HCT116 (cell line): ENCODE results near the gene ADK. TPM values are rescaled to one million over a fixed set of nuclear protein-coding genes. Genes with fewer than 3 reads are reported as not detected.

Experiments used
- ATAC-seq: fragments of 200-7000 bp; cut with Tn5 transposase; 2 replicates; pipeline ENCODE4 v1.9.1; 2020; ENCODE audit warnings: mild to moderate bottlenecking, moderate library complexity
- BruUV-seq: library from RNA; stranded (reverse); fragments of 400-500 nt; replicated peaks from 2 replicates; lab custom pipeline; 2021; lab: Mats Ljungman, UMichigan
- CTCF ChIA-PET: fragments of 300-600 bp; sonication (Branson Sonifier 250); formaldehyde crosslinking; loops from one replicate; lab custom pipeline; 2021; ENCODE audit warnings: antibody characterized with exemption; lab: Charles Lee
- POLR2A ChIA-PET: fragments of 300-600, 350-600 bp; sonication (Branson Sonifier 250); formaldehyde crosslinking; loops from one replicate; lab custom pipeline; 2021; ENCODE audit warnings: antibody characterized with exemption; lab: Charles Lee
- RAD21 ChIA-PET, 2 experiments: fragments of 300-600 bp; sonication (Branson Sonifier 250); formaldehyde crosslinking; loops; one replicate each; lab custom pipeline; 2023; ENCODE audit warnings: low total read pairs in 2 of 2; ENCODE audit not compliant: uncharacterized antibody in 2 of 2, unreplicated experiment in 2 of 2, low non-redundant PET in 1 of 2; lab: Charles Lee
- DNase-seq: peaks from one replicate; pipeline ENCODE4 v3.0.0-alpha.2; 2010; ENCODE audit warnings: low read depth, low spot score
- H2AFZ ChIP-seq: fragments of 200-600 bp; shearing (Covaris generic), sonication (generic); 2 replicates; pipeline ENCODE4 v1.6.1; 2017; ENCODE audit warnings: low read depth, mixed run types, mixed read lengths, antibody characterized with exemption, low read length; ENCODE audit not compliant: poor library complexity, severe bottlenecking
- H3K27ac ChIP-seq: 2 replicates; pipeline ENCODE4 v1.5.1; 2012; ENCODE audit warnings: low read depth, low read length
- H3K27me3 ChIP-seq: fragments of 200-600 bp; sonication (generic); 2 replicates; pipeline ENCODE4 v1.6.1; 2016; ENCODE audit warnings: mixed run types, low read length, mixed read lengths; ENCODE audit not compliant: insufficient read depth
- H3K36me3 ChIP-seq, 2 experiments: fragments of 200-500 bp in 1 of 2; fragments of 200-600 bp in 1 of 2; sonication (Bioruptor generic) in 1 of 2; sonication (generic) in 1 of 2; 2 replicates each; pipeline versions ENCODE4 v1.5.1 to v1.6.1; 2014 to 2016; ENCODE audit warnings: low read length in 2 of 2, inconsistent platforms in 1 of 2, mixed read lengths in 1 of 2, mixed run types in 1 of 2; ENCODE audit not compliant: insufficient read depth in 2 of 2, control insufficient read depth in 1 of 2
- H3K4me1 ChIP-seq, 2 experiments: fragments of 200-600 bp in 1 of 2; sonication (generic) in 1 of 2; 2 replicates each; pipeline versions ENCODE4 v1.5.1 to v1.6.1; 2012 to 2017; ENCODE audit warnings: low read length in 2 of 2, inconsistent platforms in 1 of 2, mild to moderate bottlenecking in 1 of 2, mixed read lengths in 1 of 2, mixed run types in 1 of 2, moderate library complexity in 1 of 2; ENCODE audit not compliant: insufficient read depth in 2 of 2, control insufficient read depth in 1 of 2
- H3K4me2 ChIP-seq: fragments of 200-600 bp; sonication (generic); 2 replicates; pipeline ENCODE4 v1.6.1; 2017; ENCODE audit warnings: mixed run types, low read length, mixed read lengths
- H3K4me3 ChIP-seq, 2 experiments: fragments of 200-600 bp in 1 of 2; sonication (generic) in 1 of 2; replicated peaks in 1 of 2; 2 replicates each; pipeline ENCODE4 v1.5.1; 2011 to 2016; ENCODE audit warnings: low read length in 2 of 2, control low read depth in 1 of 2, low read depth in 1 of 2, mild to moderate bottlenecking in 1 of 2, mixed read lengths in 1 of 2, mixed run types in 1 of 2
- H3K79me2 ChIP-seq: fragments of 200-600 bp; sonication (generic); 2 replicates; pipeline ENCODE4 v1.6.1; 2017; ENCODE audit warnings: mild to moderate bottlenecking, mixed run types, low read length, moderate library complexity, mixed read lengths; ENCODE audit not compliant: insufficient read depth
- H3K9ac ChIP-seq: fragments of 200-600 bp; sonication (generic); 2 replicates; pipeline ENCODE4 v1.6.1; 2016; ENCODE audit warnings: low read length, mixed read lengths
- H3K9me2 ChIP-seq: fragments of 200-600 bp; sonication (generic), shearing (Covaris generic); 2 replicates; pipeline ENCODE4 v1.6.1; 2017; ENCODE audit warnings: mixed run types, mild to moderate bottlenecking, moderate library complexity; ENCODE audit not compliant: insufficient read depth
- H3K9me3 ChIP-seq, 2 experiments: fragments of 200-500 bp in 1 of 2; fragments of 200-600 bp in 1 of 2; sonication (Bioruptor generic) in 1 of 2; sonication (generic) in 1 of 2; 2 replicates each; pipeline ENCODE4 v1.6.1; 2014 to 2017; ENCODE audit warnings: low read length in 2 of 2, mixed read lengths in 2 of 2, inconsistent platforms in 1 of 2, low read depth in 1 of 2, mild to moderate bottlenecking in 1 of 2, mixed run types in 1 of 2, moderate library complexity in 1 of 2; ENCODE audit not compliant: control insufficient read depth in 1 of 2, insufficient read depth in 1 of 2
- H4K20me1 ChIP-seq: fragments of 200-600 bp; sonication (generic), shearing (Covaris generic); 2 replicates; pipeline ENCODE4 v1.6.1; 2017; ENCODE audit warnings: mixed run types, mild to moderate bottlenecking, moderate library complexity; ENCODE audit not compliant: insufficient read depth
- EGR1 ChIP-seq: IDR thresholded peaks from 2 replicates; pipeline ENCODE4 v1.6.1; 2012; ENCODE audit warnings: low read depth
- ELF1 ChIP-seq: IDR thresholded peaks from 2 replicates; pipeline ENCODE4 v1.6.1; 2012; ENCODE audit warnings: low read depth, borderline replicate concordance
- FOSL1 ChIP-seq: IDR thresholded peaks from 2 replicates; pipeline ENCODE4 v1.6.1; 2012; ENCODE audit warnings: low read depth
- MAX ChIP-seq: IDR thresholded peaks from 2 replicates; pipeline ENCODE4 v1.6.1; 2012
- POLR2AphosphoS5 ChIP-seq: IDR thresholded peaks from 2 replicates; pipeline ENCODE4 v1.6.1; 2011; ENCODE audit warnings: mild to moderate bottlenecking, low read depth, low read length, moderate library complexity
- RAD21 ChIP-seq: IDR thresholded peaks from 2 replicates; pipeline ENCODE4 v1.6.1; 2012; ENCODE audit warnings: low read depth, mild to moderate bottlenecking
- SIN3A ChIP-seq: IDR thresholded peaks from 2 replicates; pipeline ENCODE4 v1.6.1; 2012; ENCODE audit warnings: low read depth
- SRF ChIP-seq: IDR thresholded peaks from 2 replicates; pipeline ENCODE4 v1.6.1; 2012; ENCODE audit warnings: low read depth
- TCF7L2 ChIP-seq: IDR thresholded peaks from 2 replicates; pipeline ENCODE4 v1.7.0; 2011; ENCODE audit warnings: borderline replicate concordance, inconsistent platforms; ENCODE audit not compliant: insufficient read depth, insufficient read length; ENCODE audit errors: extremely low read depth
- YY1 ChIP-seq: IDR thresholded peaks from 2 replicates; pipeline ENCODE4 v1.6.1; 2011; ENCODE audit warnings: low read length, low read depth, moderate library complexity, mild to moderate bottlenecking; ENCODE audit not compliant: insufficient replicate concordance; ENCODE audit errors: extremely low read depth
- ZFX ChIP-seq: fragments of 450-650 bp; IDR thresholded peaks from 2 replicates; pipeline ENCODE4 v1.6.1; 2017
- intact Hi-C: fragments of 100-400 bp; cut with micrococcal nuclease; formaldehyde crosslinking; loops from 2 replicates; pipeline ENCODE4 v1.10.0; 2022
- total RNA-seq: library from RNA; stranded (reverse); gene quantifications from one replicate; pipeline ENCODE4 v1.2.1, GENCODE V29; 2021; ENCODE audit not compliant: unreplicated experiment
- TF ChIP-seq, protein P1 (sequence below): IDR thresholded peaks from 2 replicates; pipeline ENCODE4 v1.6.1; 2011; ENCODE audit warnings: mild to moderate bottlenecking, low read length, moderate library complexity; ENCODE audit not compliant: insufficient replicate concordance; ENCODE audit errors: extremely low read depth
- TF ChIP-seq, protein P2 (sequence below): IDR thresholded peaks from 2 replicates; pipeline ENCODE4 v1.6.1; 2012

ADK gene
- total RNA-seq, 1 experiment from 2014 or later, result 55.0 TPM

DNA sequence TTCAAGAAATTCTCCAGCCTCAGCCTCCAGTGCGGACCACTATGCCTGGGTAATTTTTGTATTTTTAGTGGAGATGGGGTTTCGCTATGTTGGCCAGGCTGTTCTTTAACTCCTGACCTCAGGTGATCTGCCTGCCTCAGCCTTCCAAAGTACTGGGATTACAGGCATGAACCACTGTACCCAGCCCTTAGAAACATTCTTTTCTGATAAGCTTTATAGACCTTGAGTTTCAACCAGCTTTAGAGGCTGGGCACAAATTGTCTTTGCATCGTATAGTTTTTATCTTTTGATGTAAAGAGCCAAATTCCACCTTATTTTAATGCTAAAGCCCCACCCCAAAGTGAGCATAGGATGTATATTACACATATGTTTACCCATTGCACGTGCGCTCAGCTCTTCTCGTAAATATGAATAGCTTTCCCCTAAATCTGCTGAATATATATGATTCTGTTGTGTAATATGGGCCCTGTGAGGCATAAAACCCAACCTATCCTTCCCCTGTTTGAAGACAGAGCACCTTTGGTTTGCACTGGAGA is 124.8 kb downstream of the ADK start:
- Histone ChIP-seq H3K9me2 (no peaks in the 10 kb centered on the region), H3K4me1 (no peaks in the 10 kb centered on the region), H3K9me3 (no peaks in the 10 kb centered on the region), H3K36me3 (no peaks in the 10 kb centered on the region), H3K9ac (no peak overlapping the region), H3K27me3 (no peaks in the 10 kb centered on the region), H3K79me2 (peaks cover 16% of the 10 kb centered on the region), H2AFZ (no peak overlapping the region), H3K27ac (no peak overlapping the region), H3K4me2 (no peak overlapping the region), H4K20me1 (no peaks in the 10 kb centered on the region), H3K4me3 (no peak overlapping the region)
- CTCF ChIA-PET, result interaction anchor here (0.7 to 1.0 kb wide), 2 partner anchors 32 to 744 kb away, joined by 3 to 4 read pairs; no protein-coding TSS in a partner anchor
- no TSS peak for BruUV-seq
- RAD21 ChIA-PET, result no interaction called here
- ATAC-seq (no peak), DNase-seq (no peak)
- POLR2A ChIA-PET, result no interaction called here
- no peak for TF ChIP-seq EGR1
- TF ChIP-seq ZFX, result no peak
- no peak for TF ChIP-seq SIN3A
- TF ChIP-seq SRF, result no peak
- TF ChIP-seq MAX, result no peak
- TF ChIP-seq POLR2AphosphoS5, result no peak
- TF ChIP-seq FOSL1, result no peak
- TF ChIP-seq TCF7L2, result no peak
- no peak for TF ChIP-seq RAD21
- no peak for TF ChIP-seq ELF1
- TF ChIP-seq YY1, result no peak
- TF ChIP-seq, protein P1, sequence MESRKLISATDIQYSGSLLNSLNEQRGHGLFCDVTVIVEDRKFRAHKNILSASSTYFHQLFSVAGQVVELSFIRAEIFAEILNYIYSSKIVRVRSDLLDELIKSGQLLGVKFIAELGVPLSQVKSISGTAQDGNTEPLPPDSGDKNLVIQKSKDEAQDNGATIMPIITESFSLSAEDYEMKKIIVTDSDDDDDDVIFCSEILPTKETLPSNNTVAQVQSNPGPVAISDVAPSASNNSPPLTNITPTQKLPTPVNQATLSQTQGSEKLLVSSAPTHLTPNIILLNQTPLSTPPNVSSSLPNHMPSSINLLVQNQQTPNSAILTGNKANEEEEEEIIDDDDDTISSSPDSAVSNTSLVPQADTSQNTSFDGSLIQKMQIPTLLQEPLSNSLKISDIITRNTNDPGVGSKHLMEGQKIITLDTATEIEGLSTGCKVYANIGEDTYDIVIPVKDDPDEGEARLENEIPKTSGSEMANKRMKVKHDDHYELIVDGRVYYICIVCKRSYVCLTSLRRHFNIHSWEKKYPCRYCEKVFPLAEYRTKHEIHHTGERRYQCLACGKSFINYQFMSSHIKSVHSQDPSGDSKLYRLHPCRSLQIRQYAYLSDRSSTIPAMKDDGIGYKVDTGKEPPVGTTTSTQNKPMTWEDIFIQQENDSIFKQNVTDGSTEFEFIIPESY, result no peak
- TF ChIP-seq, protein P2, sequence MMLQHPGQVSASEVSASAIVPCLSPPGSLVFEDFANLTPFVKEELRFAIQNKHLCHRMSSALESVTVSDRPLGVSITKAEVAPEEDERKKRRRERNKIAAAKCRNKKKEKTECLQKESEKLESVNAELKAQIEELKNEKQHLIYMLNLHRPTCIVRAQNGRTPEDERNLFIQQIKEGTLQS, result no peak
- intact Hi-C loops, result loop anchor here (10.0 kb wide), 1 partner anchor 589 kb away; no protein-coding TSS in a partner anchor
